Peyer's patch (tissue), 4 donors: ENCODE results near the gene TGM3. TPM values are rescaled to one million over a fixed set of nuclear protein-coding genes. Genes with fewer than 3 reads are reported as not detected.

Experiments used
- DNase-seq, 3 donors: peaks; one replicate each; pipeline ENCODE4 v3.0.0-alpha.2; 2017 to 2019
- H3K27ac ChIP-seq, 4 donors: fragments of 200-600 bp; sonication (generic); one replicate each; pipeline ENCODE4 v1.5.1; 2016 to 2019
- H3K27me3 ChIP-seq, 2 donors: fragments of 200-600 bp; sonication (generic); one replicate each; pipeline ENCODE4 v1.5.1; 2019
- H3K36me3 ChIP-seq, 3 donors: fragments of 200-600 bp; sonication (generic); one replicate each; pipeline ENCODE4 v1.5.1; 2016 to 2019
- H3K4me1 ChIP-seq, 4 donors: fragments of 200-600 bp; sonication (generic); one replicate each; pipeline ENCODE4 v1.5.1; 2016 to 2019
- H3K4me3 ChIP-seq, 4 donors: fragments of 200-600 bp; sonication (generic); 1 replicate in 3 of 4; 2 replicates in 1 of 4; pipeline ENCODE4 v1.5.1; 2016 to 2019; ENCODE audit warnings: mild to moderate bottlenecking in 1 of 4
- H3K9me3 ChIP-seq, 4 donors: fragments of 200-600 bp; sonication (generic); one replicate each; pipeline ENCODE4 v1.5.1; 2016 to 2019; ENCODE audit warnings: mild to moderate bottlenecking in 1 of 4
- POLR2A ChIP-seq, 2 donors: fragments of 450-650 bp; IDR thresholded peaks; one replicate each; pipeline ENCODE4 v1.5.1; 2017; ENCODE audit warnings: antibody characterized with exemption in 2 of 2, mild to moderate bottlenecking in 2 of 2, moderate library complexity in 2 of 2
- total RNA-seq, 4 donors: library from RNA; depleted of rRNA; stranded (reverse); fragments of >200 nt; gene quantifications; one replicate each; pipeline ENCODE4 v1.1.0, GENCODE V29; 2016
- TF ChIP-seq, protein P1 (sequence below), 6 experiments: fragments of 450-650 bp in 4 of 6; fragments of 200-600 bp in 2 of 6; sonication (generic) in 1 of 6; IDR thresholded peaks; one replicate each; pipeline ENCODE4 v1.5.1; 2017 to 2019; ENCODE audit warnings: antibody characterized with exemption in 6 of 6, mild to moderate bottlenecking in 3 of 6, moderate library complexity in 1 of 6

The TGM3 gene
- total RNA-seq, 4 donors from 2014 or later = 0.40 TPM; not detected in 3

DNA sequence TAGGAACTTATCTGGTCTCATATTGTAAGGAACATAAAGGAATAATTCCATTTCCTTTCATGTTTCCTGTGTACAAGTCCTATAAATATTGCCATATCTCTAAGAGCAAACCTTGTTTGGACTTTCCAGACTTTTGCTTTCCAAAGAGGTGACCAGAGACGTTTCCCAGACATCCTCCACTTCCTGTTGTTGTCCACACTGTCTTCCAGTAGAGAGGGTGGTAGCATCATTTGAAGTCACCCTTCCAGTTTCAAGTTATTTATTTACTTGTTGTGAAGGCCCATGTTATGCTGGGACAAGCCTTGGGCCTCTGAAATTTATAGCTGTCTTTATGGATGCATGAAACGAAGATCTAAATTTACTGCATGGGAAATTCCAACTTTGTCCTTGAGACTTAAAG lies 10.6 kb upstream of the TGM3 start:
- H3K27me3 ChIP-seq = no peaks in the 10 kb centered on the region
- H3K36me3 ChIP-seq = no peaks in the 10 kb centered on the region
- no peaks in the 10 kb centered on the region for H3K4me1 ChIP-seq
- no peak overlapping the region for H3K27ac ChIP-seq
- no peak overlapping the region for H3K4me3 ChIP-seq
- no peaks in the 10 kb centered on the region for H3K9me3 ChIP-seq
- DNase-seq = no peak
- no peak for TF ChIP-seq POLR2A (IDR thresholded peaks at IDR 0.05)
- TF ChIP-seq, protein P1, sequence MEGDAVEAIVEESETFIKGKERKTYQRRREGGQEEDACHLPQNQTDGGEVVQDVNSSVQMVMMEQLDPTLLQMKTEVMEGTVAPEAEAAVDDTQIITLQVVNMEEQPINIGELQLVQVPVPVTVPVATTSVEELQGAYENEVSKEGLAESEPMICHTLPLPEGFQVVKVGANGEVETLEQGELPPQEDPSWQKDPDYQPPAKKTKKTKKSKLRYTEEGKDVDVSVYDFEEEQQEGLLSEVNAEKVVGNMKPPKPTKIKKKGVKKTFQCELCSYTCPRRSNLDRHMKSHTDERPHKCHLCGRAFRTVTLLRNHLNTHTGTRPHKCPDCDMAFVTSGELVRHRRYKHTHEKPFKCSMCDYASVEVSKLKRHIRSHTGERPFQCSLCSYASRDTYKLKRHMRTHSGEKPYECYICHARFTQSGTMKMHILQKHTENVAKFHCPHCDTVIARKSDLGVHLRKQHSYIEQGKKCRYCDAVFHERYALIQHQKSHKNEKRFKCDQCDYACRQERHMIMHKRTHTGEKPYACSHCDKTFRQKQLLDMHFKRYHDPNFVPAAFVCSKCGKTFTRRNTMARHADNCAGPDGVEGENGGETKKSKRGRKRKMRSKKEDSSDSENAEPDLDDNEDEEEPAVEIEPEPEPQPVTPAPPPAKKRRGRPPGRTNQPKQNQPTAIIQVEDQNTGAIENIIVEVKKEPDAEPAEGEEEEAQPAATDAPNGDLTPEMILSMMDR (IDR thresholded peaks at IDR 0.05) = no peak

DNA sequence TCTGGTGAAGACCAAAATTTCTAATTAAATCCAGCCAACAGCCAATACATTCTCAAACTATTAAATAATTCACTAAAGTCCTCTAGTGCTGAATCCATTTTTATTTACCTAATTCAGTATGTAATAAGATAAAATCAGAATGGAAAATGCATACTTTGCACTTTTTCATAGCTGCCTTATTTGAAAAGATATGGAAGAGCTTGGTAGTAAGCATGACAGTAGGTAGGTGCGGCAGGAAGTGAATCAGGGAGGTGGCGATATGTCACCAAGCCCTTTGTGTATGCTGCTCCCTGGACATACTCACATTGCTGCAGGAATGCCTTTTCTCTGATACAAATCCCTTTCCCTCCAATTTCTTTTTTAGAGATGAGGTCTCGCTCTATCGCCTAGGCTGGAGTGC lies 10.2 kb upstream of the TGM3 start:
- no peak overlapping the region for H3K4me3 ChIP-seq
- no peaks in the 10 kb centered on the region for H3K36me3 ChIP-seq
- no peak for TF ChIP-seq POLR2A (IDR thresholded peaks at IDR 0.05)
- TF ChIP-seq, protein P1 (IDR thresholded peaks at IDR 0.05) = no peak
- no peak overlapping the region for H3K27ac ChIP-seq
- no peak for DNase-seq
- no peaks in the 10 kb centered on the region for H3K9me3 ChIP-seq
- H3K27me3 ChIP-seq = no peaks in the 10 kb centered on the region
- no peaks in the 10 kb centered on the region for H3K4me1 ChIP-seq

DNA sequence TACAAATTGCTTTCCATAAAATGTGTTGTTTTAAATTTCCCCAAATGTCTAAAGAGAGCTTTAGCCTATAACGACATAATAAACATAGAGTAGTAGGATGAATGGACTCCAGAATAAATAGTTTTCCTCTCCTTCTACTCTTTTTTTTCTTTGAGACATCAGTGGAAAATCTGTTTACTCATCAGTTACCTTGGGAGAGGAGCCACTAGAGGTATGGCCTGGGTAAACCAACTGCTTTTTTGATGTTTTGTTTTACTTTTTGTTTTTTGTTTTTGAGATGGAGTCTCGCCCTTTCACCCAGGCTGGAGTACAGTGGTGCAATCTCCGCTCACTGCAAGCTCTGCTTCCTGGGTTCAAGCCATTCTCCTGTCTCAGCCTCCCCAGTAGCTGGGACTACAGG lies 8.3 kb upstream of the TGM3 start:
- H3K4me1 ChIP-seq = no peaks in the 10 kb centered on the region
- no peak overlapping the region for H3K4me3 ChIP-seq
- no peak for TF ChIP-seq POLR2A (IDR thresholded peaks at IDR 0.05)
- TF ChIP-seq, protein P1 (IDR thresholded peaks at IDR 0.05) = no peak
- no peak for DNase-seq
- no peak overlapping the region for H3K27ac ChIP-seq
- H3K9me3 ChIP-seq = no peaks in the 10 kb centered on the region
- H3K27me3 ChIP-seq = no peaks in the 10 kb centered on the region
- H3K36me3 ChIP-seq = no peaks in the 10 kb centered on the region

DNA sequence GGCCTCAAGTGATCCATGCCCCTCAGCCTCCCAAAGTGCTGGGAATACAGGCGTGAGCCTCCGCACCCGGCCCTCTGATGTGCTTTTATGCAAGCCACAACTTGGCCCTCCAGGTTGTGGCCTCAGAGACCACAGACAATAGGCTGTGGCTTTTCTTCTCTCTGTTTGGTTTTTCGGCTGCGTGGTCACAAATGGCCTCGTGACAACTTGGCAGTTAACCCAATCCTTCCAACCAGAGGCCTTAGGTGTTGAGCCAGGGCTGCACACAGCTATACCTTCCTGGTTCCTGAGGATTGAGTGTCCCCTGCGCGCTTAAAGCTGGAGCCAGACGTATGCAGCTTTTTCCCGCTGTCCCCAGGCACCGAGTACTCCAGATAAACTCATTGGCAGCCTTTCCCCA lies 6.3 kb upstream of the TGM3 start:
- no peaks in the 10 kb centered on the region for H3K27me3 ChIP-seq
- H3K9me3 ChIP-seq = no peaks in the 10 kb centered on the region
- no peak overlapping the region for H3K4me3 ChIP-seq
- peak overlapping the region in 1 of 4 donors; percentile 17 for H3K27ac ChIP-seq
- no peaks in the 10 kb centered on the region for H3K36me3 ChIP-seq
- no peaks in the 10 kb centered on the region for H3K4me1 ChIP-seq
- TF ChIP-seq POLR2A (IDR thresholded peaks at IDR 0.05) = no peak
- TF ChIP-seq, protein P1 (IDR thresholded peaks at IDR 0.05) = no peak
- peak in 1 of 3 donors; percentile 34 for DNase-seq

DNA sequence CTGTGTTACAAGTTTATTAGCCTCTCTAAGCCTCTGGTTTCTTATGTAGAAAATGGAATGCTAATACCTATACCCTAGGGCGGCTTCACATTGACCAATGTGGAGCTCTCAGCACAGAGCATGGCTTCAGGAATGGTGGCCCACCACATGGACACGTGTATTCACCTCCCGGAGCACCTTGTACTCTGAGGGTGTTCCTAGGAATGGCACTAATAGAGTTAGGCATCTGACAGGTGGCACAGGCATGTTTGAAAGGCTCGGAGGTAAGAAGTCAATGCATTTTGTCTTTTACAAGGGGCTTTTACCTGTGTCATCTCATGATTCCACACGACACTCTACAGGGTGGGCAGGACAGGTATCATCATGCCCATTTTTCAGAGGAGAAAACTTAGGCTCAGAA lies 5.3 kb upstream of the TGM3 start:
- Histone ChIP-seq H3K27ac (no peak overlapping the region), H3K4me3 (no peak overlapping the region), H3K27me3 (no peaks in the 10 kb centered on the region), H3K9me3 (no peaks in the 10 kb centered on the region), H3K4me1 (no peaks in the 10 kb centered on the region), H3K36me3 (no peaks in the 10 kb centered on the region)
- DNase-seq = peak in 1 of 3 donors; percentile 29
- TF ChIP-seq, protein P1 (IDR thresholded peaks at IDR 0.05) = no peak
- no peak for TF ChIP-seq POLR2A (IDR thresholded peaks at IDR 0.05)
